ENCODE results near the gene HIRA.

Gene HIRA

DNA sequence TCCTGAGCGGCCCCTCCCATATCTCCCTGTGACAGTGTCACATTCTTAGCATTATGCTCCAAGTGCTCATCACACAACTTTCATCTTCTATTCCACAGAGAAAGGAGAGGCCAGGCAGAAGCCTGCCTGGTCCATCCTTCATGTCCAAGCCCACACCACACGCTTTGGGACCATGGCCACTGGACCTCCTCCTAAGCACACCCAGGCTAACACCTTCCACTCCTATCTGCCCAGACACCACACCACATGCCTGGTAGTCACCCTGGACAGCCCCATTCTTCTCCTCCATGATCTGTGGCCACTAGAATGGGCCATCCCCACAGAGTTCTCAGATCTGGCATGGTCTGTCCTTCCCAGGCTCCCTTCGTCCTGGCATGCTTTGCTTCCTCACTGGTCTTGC, 55.3 kb downstream of the HIRA start:
- TF ChIP-seq CEBPB (IDR thresholded peaks at IDR 0.05) (no peak), FOXM1 (IDR thresholded peaks at IDR 0.05; ENCODE audit: borderline replicate concordance, low read depth) (no peak), RAD21 (IDR thresholded peaks at IDR 0.05; ENCODE audit: low read depth) (no peak)

- TF ChIP-seq TAF1 (IDR thresholded peaks at IDR 0.05; ENCODE audit: low read depth) (no peak), TCF12 (IDR thresholded peaks at IDR 0.05; ENCODE audit: low read depth) (no peak), ZBTB7A (IDR thresholded peaks at IDR 0.05; ENCODE audit: low read depth) (no peak), EGR1 (IDR thresholded peaks at IDR 0.05) (no peak)
Measured at GRCh38 chr22:19375435-19375834, 56.1 kb downstream of the HIRA start.

GRCh38 chr22:19374410-19374809, 57.1 kb downstream of the HIRA start:
- TF ChIP-seq NFIC (IDR thresholded peaks at IDR 0.05): no peak
- TF ChIP-seq FOXM1 (IDR thresholded peaks at IDR 0.05; ENCODE audit: borderline replicate concordance, low read depth): no peak
- TF ChIP-seq, protein P1, sequence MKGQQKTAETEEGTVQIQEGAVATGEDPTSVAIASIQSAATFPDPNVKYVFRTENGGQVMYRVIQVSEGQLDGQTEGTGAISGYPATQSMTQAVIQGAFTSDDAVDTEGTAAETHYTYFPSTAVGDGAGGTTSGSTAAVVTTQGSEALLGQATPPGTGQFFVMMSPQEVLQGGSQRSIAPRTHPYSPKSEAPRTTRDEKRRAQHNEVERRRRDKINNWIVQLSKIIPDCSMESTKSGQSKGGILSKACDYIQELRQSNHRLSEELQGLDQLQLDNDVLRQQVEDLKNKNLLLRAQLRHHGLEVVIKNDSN (IDR thresholded peaks at IDR 0.05): no peak

GRCh38 chr22:19373450-19373849, 58.1 kb downstream of the HIRA start:
- TF ChIP-seq TCF12 (IDR thresholded peaks at IDR 0.05; ENCODE audit: low read depth) (no peak), ZBTB7A (IDR thresholded peaks at IDR 0.05; ENCODE audit: low read depth) (no peak), REST (IDR thresholded peaks at IDR 0.05; ENCODE audit: low read depth) (no peak), RAD21 (IDR thresholded peaks at IDR 0.05; ENCODE audit: low read depth) (no peak), CEBPB (IDR thresholded peaks at IDR 0.05) (no peak), EGR1 (IDR thresholded peaks at IDR 0.05) (no peak), FOXM1 (IDR thresholded peaks at IDR 0.05; ENCODE audit: borderline replicate concordance, low read depth) (no peak), TEAD4 (IDR thresholded peaks at IDR 0.05) (no peak)
- TF ChIP-seq, protein P2, sequence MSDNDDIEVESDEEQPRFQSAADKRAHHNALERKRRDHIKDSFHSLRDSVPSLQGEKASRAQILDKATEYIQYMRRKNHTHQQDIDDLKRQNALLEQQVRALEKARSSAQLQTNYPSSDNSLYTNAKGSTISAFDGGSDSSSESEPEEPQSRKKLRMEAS (IDR thresholded peaks at IDR 0.05): no peak
- TF ChIP-seq, protein P1 (IDR thresholded peaks at IDR 0.05): no peak

DNA sequence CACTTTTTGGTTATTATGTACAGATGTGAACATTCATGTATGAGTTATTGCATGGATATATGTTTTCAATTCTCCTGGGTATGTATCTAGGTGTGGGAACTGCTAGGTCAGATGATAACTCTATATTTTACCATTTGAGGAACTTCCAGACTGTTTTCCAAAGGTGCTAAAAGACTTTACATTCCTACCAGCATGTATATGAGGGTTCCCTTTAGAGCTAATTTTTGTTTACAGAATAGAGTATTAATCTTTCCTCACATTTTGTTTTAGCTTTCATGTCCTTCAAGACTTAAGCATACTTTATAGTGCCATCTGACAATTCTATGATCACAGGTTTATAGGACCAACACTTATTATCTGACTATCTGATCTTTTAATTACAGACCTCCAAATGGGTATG, 59.6 kb downstream of the HIRA start:
- TF ChIP-seq CEBPB (IDR thresholded peaks at IDR 0.05) (no peak), ZBTB7A (IDR thresholded peaks at IDR 0.05; ENCODE audit: low read depth) (no peak)

DNA sequence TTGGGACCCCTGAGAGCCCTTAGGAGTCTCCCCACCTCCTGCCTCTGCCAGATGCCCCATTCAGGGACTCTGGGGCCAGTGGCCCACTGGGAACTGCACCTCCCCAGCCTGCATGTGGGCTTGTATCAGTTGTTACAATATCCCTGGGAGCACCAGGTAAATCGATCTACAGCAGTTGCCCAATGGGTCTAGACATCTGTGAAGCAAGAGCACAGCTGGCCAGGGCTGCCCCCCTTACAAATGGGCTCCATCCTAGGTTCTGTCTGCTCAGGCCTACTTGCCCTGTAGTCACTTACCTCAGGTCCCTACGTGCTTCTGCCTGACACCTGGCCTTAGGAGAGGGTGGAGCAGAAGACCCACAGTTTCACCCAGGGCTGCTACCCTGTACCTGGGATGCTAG, 62.7 kb downstream of the HIRA start:
- TF ChIP-seq TEAD4 (IDR thresholded peaks at IDR 0.05) (no peak), TCF12 (IDR thresholded peaks at IDR 0.05; ENCODE audit: low read depth) (no peak)

DNA sequence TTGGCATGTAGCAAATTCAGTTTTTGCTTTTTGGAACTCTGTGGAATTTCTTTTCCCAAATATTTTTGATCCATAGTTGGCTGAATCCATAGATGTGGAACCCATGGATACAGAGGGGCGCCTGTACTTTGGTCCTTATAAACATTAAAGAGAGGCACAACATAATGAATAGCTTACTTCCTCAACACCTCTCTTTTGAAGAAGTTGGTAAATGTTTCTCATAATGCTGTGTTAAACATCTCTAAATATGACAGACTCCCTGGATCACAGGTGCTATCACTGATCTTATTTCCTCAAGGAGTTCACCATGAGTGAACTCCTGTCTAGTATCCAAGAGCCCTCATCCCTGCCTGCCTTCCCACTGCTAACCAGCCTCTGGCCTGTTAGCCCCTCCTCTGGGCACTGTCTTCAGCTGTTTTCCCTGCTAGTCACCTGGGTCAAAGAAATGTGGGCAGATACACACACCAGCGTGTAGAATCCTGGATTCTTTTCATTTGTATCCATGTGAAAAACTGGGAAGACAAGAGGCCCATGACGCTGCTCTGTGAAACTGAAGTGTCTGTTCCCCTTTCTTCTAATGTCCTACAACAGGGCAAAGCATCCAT, 63.7 kb downstream of the HIRA start:
- TF ChIP-seq FOXM1 (IDR thresholded peaks at IDR 0.05; ENCODE audit: borderline replicate concordance, low read depth) (no peak), RAD21 (IDR thresholded peaks at IDR 0.05; ENCODE audit: low read depth) (no peak), TCF12 (IDR thresholded peaks at IDR 0.05; ENCODE audit: low read depth) (no peak), TEAD4 (IDR thresholded peaks at IDR 0.05) (no peak), CREB1 (IDR thresholded peaks at IDR 0.05; ENCODE audit: low read depth) (no peak)
- TF ChIP-seq, protein P1 (IDR thresholded peaks at IDR 0.05): no peak

DNA sequence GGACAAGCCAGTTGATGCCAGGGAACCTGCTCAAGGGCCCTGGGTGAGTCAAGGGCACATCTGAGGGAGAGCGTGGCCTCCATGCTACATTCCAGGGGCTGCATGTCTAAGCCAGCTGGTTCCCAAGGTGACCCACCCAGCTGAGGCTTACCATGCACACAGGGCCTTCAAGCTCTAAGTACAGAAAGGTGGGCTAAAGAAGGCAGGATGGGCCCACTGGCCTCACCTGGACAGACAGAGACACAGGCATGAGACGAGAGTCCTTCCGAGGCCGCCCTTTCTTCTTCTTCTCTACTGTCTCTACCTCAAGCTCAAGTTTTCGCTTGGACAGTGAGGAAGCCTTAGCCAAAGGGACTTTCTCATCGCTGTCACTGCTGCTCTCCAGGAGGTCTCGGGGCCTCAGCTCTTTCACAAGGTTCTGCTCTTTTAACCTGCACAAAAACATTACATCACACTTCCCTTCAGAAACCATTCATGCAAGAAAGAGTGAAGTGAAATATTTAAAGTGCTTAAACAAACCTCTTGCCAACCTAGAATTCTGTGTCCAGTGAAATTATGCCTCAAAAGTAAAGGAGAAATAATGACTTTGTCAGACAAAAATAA, 69.9 kb downstream of the HIRA start:
- TF ChIP-seq, protein P1 (IDR thresholded peaks at IDR 0.05): no peak
- TF ChIP-seq ZBTB7A (IDR thresholded peaks at IDR 0.05; ENCODE audit: low read depth) (no peak), YY1 (IDR thresholded peaks at IDR 0.05; ENCODE audit: low read depth) (no peak), CEBPB (IDR thresholded peaks at IDR 0.05) (peak; percentile 49; the same call in 1 of the 2 replicates), TAF1 (IDR thresholded peaks at IDR 0.05; ENCODE audit: low read depth) (no peak), EGR1 (IDR thresholded peaks at IDR 0.05) (no peak)

Measured in Ishikawa (cell line).